HCT116 (cell line): ENCODE data around the gene AGL. TPM values are rescaled to one million over a fixed set of nuclear protein-coding genes. Genes with fewer than 3 reads are reported as not detected.

Experiments
- ATAC-seq: fragments of 200-7000 bp; cut with Tn5 transposase; 2 replicates; pipeline ENCODE4 v1.9.1; 2020; ENCODE audit warnings: mild to moderate bottlenecking, moderate library complexity
- BruUV-seq: library from RNA; stranded (reverse); fragments of 400-500 nt; replicated peaks from 2 replicates; lab custom pipeline; 2021; lab: Mats Ljungman, UMichigan
- CTCF ChIA-PET: fragments of 300-600 bp; sonication (Branson Sonifier 250); formaldehyde crosslinking; loops from one replicate; lab custom pipeline; 2021; ENCODE audit warnings: antibody characterized with exemption; lab: Charles Lee
- POLR2A ChIA-PET: fragments of 300-600, 350-600 bp; sonication (Branson Sonifier 250); formaldehyde crosslinking; loops from one replicate; lab custom pipeline; 2021; ENCODE audit warnings: antibody characterized with exemption; lab: Charles Lee
- RAD21 ChIA-PET, 2 experiments: fragments of 300-600 bp; sonication (Branson Sonifier 250); formaldehyde crosslinking; loops; one replicate each; lab custom pipeline; 2023; ENCODE audit warnings: low total read pairs in 2 of 2; ENCODE audit not compliant: uncharacterized antibody in 2 of 2, unreplicated experiment in 2 of 2, low non-redundant PET in 1 of 2; lab: Charles Lee
- DNase-seq: peaks from one replicate; pipeline ENCODE4 v3.0.0-alpha.2; 2010; ENCODE audit warnings: low read depth, low spot score
- H2AFZ ChIP-seq: fragments of 200-600 bp; shearing (Covaris generic), sonication (generic); 2 replicates; pipeline ENCODE4 v1.6.1; 2017; ENCODE audit warnings: low read depth, mixed run types, mixed read lengths, antibody characterized with exemption, low read length; ENCODE audit not compliant: poor library complexity, severe bottlenecking
- H3K27ac ChIP-seq: 2 replicates; pipeline ENCODE4 v1.5.1; 2012; ENCODE audit warnings: low read depth, low read length
- H3K27me3 ChIP-seq: fragments of 200-600 bp; sonication (generic); 2 replicates; pipeline ENCODE4 v1.6.1; 2016; ENCODE audit warnings: mixed run types, low read length, mixed read lengths; ENCODE audit not compliant: insufficient read depth
- H3K36me3 ChIP-seq, 2 experiments: fragments of 200-500 bp in 1 of 2; fragments of 200-600 bp in 1 of 2; sonication (Bioruptor generic) in 1 of 2; sonication (generic) in 1 of 2; 2 replicates each; pipeline versions ENCODE4 v1.5.1 to v1.6.1; 2014 to 2016; ENCODE audit warnings: low read length in 2 of 2, inconsistent platforms in 1 of 2, mixed read lengths in 1 of 2, mixed run types in 1 of 2; ENCODE audit not compliant: insufficient read depth in 2 of 2, control insufficient read depth in 1 of 2
- H3K4me1 ChIP-seq, 2 experiments: fragments of 200-600 bp in 1 of 2; sonication (generic) in 1 of 2; 2 replicates each; pipeline versions ENCODE4 v1.5.1 to v1.6.1; 2012 to 2017; ENCODE audit warnings: low read length in 2 of 2, inconsistent platforms in 1 of 2, mild to moderate bottlenecking in 1 of 2, mixed read lengths in 1 of 2, mixed run types in 1 of 2, moderate library complexity in 1 of 2; ENCODE audit not compliant: insufficient read depth in 2 of 2, control insufficient read depth in 1 of 2
- H3K4me2 ChIP-seq: fragments of 200-600 bp; sonication (generic); 2 replicates; pipeline ENCODE4 v1.6.1; 2017; ENCODE audit warnings: mixed run types, low read length, mixed read lengths
- H3K4me3 ChIP-seq, 2 experiments: fragments of 200-600 bp in 1 of 2; sonication (generic) in 1 of 2; replicated peaks in 1 of 2; 2 replicates each; pipeline ENCODE4 v1.5.1; 2011 to 2016; ENCODE audit warnings: low read length in 2 of 2, control low read depth in 1 of 2, low read depth in 1 of 2, mild to moderate bottlenecking in 1 of 2, mixed read lengths in 1 of 2, mixed run types in 1 of 2
- H3K79me2 ChIP-seq: fragments of 200-600 bp; sonication (generic); 2 replicates; pipeline ENCODE4 v1.6.1; 2017; ENCODE audit warnings: mild to moderate bottlenecking, mixed run types, low read length, moderate library complexity, mixed read lengths; ENCODE audit not compliant: insufficient read depth
- H3K9ac ChIP-seq: fragments of 200-600 bp; sonication (generic); 2 replicates; pipeline ENCODE4 v1.6.1; 2016; ENCODE audit warnings: low read length, mixed read lengths
- H3K9me2 ChIP-seq: fragments of 200-600 bp; sonication (generic), shearing (Covaris generic); 2 replicates; pipeline ENCODE4 v1.6.1; 2017; ENCODE audit warnings: mixed run types, mild to moderate bottlenecking, moderate library complexity; ENCODE audit not compliant: insufficient read depth
- H3K9me3 ChIP-seq, 2 experiments: fragments of 200-500 bp in 1 of 2; fragments of 200-600 bp in 1 of 2; sonication (Bioruptor generic) in 1 of 2; sonication (generic) in 1 of 2; 2 replicates each; pipeline ENCODE4 v1.6.1; 2014 to 2017; ENCODE audit warnings: low read length in 2 of 2, mixed read lengths in 2 of 2, inconsistent platforms in 1 of 2, low read depth in 1 of 2, mild to moderate bottlenecking in 1 of 2, mixed run types in 1 of 2, moderate library complexity in 1 of 2; ENCODE audit not compliant: control insufficient read depth in 1 of 2, insufficient read depth in 1 of 2
- H4K20me1 ChIP-seq: fragments of 200-600 bp; sonication (generic), shearing (Covaris generic); 2 replicates; pipeline ENCODE4 v1.6.1; 2017; ENCODE audit warnings: mixed run types, mild to moderate bottlenecking, moderate library complexity; ENCODE audit not compliant: insufficient read depth
- CBX3 ChIP-seq: IDR thresholded peaks from 2 replicates; pipeline ENCODE4 v1.6.1; 2012; ENCODE audit warnings: low read depth
- EGR1 ChIP-seq: IDR thresholded peaks from 2 replicates; pipeline ENCODE4 v1.6.1; 2012; ENCODE audit warnings: low read depth
- ELF1 ChIP-seq: IDR thresholded peaks from 2 replicates; pipeline ENCODE4 v1.6.1; 2012; ENCODE audit warnings: low read depth, borderline replicate concordance
- EZH2phosphoT487 ChIP-seq: fragments of 200-600 bp; IDR thresholded peaks from 2 replicates; pipeline ENCODE4 v1.6.1; 2018; ENCODE audit warnings: antibody characterized with exemption, borderline replicate concordance
- FOSL1 ChIP-seq: IDR thresholded peaks from 2 replicates; pipeline ENCODE4 v1.6.1; 2012; ENCODE audit warnings: low read depth
- POLR2A ChIP-seq: IDR thresholded peaks from 2 replicates; pipeline ENCODE4 v1.7.0; 2011; ENCODE audit warnings: borderline replicate concordance; ENCODE audit not compliant: insufficient read depth, insufficient read length; ENCODE audit errors: extremely low read depth
- POLR2AphosphoS5 ChIP-seq: IDR thresholded peaks from 2 replicates; pipeline ENCODE4 v1.6.1; 2011; ENCODE audit warnings: mild to moderate bottlenecking, low read depth, low read length, moderate library complexity
- SP1 ChIP-seq: IDR thresholded peaks from 2 replicates; pipeline ENCODE4 v1.6.1; 2012; ENCODE audit warnings: low read depth
- ZNF274 ChIP-seq: fragments of 200-500 bp; sonication (Bioruptor generic); IDR thresholded peaks from 2 replicates; pipeline ENCODE4 v1.6.1; 2014; ENCODE audit warnings: mild to moderate bottlenecking, low read depth, low read length, inconsistent platforms
- intact Hi-C: fragments of 100-400 bp; cut with micrococcal nuclease; formaldehyde crosslinking; loops from 2 replicates; pipeline ENCODE4 v1.10.0; 2022
- total RNA-seq: library from RNA; stranded (reverse); gene quantifications from one replicate; pipeline ENCODE4 v1.2.1, GENCODE V29; 2021; ENCODE audit not compliant: unreplicated experiment
- TF ChIP-seq, protein P1 (sequence below): IDR thresholded peaks from 2 replicates; pipeline ENCODE4 v1.6.1; 2012; ENCODE audit warnings: low read depth
- TF ChIP-seq, protein P2 (sequence below): IDR thresholded peaks from 2 replicates; pipeline ENCODE4 v1.6.1; 2011; ENCODE audit warnings: mild to moderate bottlenecking, low read length, moderate library complexity; ENCODE audit not compliant: insufficient replicate concordance; ENCODE audit errors: extremely low read depth
- TF ChIP-seq, protein P3 (sequence below), 3 experiments: fragments of 200-600 bp in 1 of 3; sonication (generic) in 1 of 3; IDR thresholded peaks in 2 of 3; conservative IDR thresholded peaks in 1 of 3; 2 replicates each; pipeline ENCODE4 v1.5.1; 2012 to 2017; ENCODE audit warnings: low read depth in 2 of 3, low read length in 2 of 3, antibody characterized with exemption in 1 of 3, borderline replicate concordance in 1 of 3, control low read depth in 1 of 3, mild to moderate bottlenecking in 1 of 3, mixed read lengths in 1 of 3, mixed run types in 1 of 3, moderate library complexity in 1 of 3; ENCODE audit not compliant: insufficient read depth in 1 of 3

AGL gene
- total RNA-seq, 1 experiment from 2014 or later, result 19.4 TPM

DNA sequence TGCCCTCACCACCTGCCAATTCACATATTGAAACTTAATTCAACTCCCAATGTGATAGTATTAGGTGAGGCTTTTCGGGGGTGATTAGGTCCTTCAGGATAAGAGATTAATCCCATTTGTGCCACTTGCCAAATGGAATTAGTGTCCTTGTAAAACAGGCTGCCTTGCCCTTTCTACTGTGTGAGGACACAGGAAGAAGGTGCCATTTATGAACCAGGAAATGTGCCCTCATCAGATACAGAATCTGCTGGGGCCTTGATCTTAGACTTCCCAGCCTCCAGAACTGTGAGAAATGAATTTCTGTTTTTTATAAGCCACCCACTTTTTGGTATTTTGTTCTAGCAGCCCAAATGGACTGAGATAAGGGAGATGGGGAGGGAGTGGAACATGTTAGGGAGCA, 39.1 kb upstream of the AGL start:
- Histone ChIP-seq H4K20me1 (no peaks in the 10 kb centered on the region), H3K9me3 (no peaks in the 10 kb centered on the region), H3K4me1 (peaks cover 0 to 11% of the 10 kb centered on the region in 2 experiments; a peak in 2 of 4 replicates), H3K9ac (no peak overlapping the region), H3K36me3 (no peaks in the 10 kb centered on the region), H2AFZ (no peak overlapping the region), H3K4me3 (no peak overlapping the region), H3K9me2 (no peaks in the 10 kb centered on the region), H3K79me2 (no peaks in the 10 kb centered on the region), H3K27ac (no peak overlapping the region)
- POLR2A ChIA-PET, result no interaction called here
- CTCF ChIA-PET, result no interaction called here
- ATAC-seq, result no peak
- intact Hi-C loops, result no loop called here
- BruUV-seq, result no TSS peak
- DNase-seq, result no peak
- RAD21 ChIA-PET, result no interaction called here
- TF ChIP-seq, protein P1, sequence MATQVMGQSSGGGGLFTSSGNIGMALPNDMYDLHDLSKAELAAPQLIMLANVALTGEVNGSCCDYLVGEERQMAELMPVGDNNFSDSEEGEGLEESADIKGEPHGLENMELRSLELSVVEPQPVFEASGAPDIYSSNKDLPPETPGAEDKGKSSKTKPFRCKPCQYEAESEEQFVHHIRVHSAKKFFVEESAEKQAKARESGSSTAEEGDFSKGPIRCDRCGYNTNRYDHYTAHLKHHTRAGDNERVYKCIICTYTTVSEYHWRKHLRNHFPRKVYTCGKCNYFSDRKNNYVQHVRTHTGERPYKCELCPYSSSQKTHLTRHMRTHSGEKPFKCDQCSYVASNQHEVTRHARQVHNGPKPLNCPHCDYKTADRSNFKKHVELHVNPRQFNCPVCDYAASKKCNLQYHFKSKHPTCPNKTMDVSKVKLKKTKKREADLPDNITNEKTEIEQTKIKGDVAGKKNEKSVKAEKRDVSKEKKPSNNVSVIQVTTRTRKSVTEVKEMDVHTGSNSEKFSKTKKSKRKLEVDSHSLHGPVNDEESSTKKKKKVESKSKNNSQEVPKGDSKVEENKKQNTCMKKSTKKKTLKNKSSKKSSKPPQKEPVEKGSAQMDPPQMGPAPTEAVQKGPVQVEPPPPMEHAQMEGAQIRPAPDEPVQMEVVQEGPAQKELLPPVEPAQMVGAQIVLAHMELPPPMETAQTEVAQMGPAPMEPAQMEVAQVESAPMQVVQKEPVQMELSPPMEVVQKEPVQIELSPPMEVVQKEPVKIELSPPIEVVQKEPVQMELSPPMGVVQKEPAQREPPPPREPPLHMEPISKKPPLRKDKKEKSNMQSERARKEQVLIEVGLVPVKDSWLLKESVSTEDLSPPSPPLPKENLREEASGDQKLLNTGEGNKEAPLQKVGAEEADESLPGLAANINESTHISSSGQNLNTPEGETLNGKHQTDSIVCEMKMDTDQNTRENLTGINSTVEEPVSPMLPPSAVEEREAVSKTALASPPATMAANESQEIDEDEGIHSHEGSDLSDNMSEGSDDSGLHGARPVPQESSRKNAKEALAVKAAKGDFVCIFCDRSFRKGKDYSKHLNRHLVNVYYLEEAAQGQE, result no peak
- TF ChIP-seq POLR2A, result no peak
- TF ChIP-seq, all 23 proteins: peak for 0
- H3K27me3 ChIP-seq, result no peaks in the 10 kb centered on the region
- H3K4me2 ChIP-seq, result no peak overlapping the region

DNA sequence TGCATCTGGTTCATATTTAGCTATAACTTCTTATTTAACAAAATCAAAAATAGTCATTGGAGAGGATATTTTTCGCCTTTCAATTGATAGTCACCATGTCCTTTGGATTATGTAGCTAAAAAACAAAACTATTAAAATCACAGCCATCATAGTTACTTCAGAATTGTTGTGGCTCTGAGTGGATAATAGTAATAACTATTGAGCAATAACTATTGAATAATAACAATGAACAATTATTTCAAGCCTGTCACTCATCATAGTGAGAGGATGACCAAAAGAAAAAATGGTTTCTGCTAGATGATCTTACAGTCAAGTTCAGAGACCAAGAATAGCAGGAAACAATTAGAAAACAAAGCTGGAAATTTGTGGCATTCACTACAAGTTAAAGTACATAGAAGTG, 38.4 kb upstream of the AGL start:
- no peak overlapping the region for H3K9ac ChIP-seq
- peaks cover 0 to 11% of the 10 kb centered on the region in 2 experiments; a peak in 2 of 4 replicates for H3K4me1 ChIP-seq
- no peaks in the 10 kb centered on the region for H4K20me1 ChIP-seq
- no peak overlapping the region for H3K4me3 ChIP-seq
- intact Hi-C loops, result no loop called here
- H3K36me3 ChIP-seq, result no peaks in the 10 kb centered on the region
- no peak overlapping the region for H2AFZ ChIP-seq
- ChIA-PET RAD21 (no interaction called here), CTCF (interaction anchor here (1.4 to 1.7 kb wide), 2 partner anchors 648 to 1057 kb away, joined by 4 read pairs; no protein-coding TSS in a partner anchor), POLR2A (no interaction called here)
- no peak overlapping the region for H3K4me2 ChIP-seq
- H3K27ac ChIP-seq, result no peak overlapping the region
- no peak for ATAC-seq
- H3K79me2 ChIP-seq, result no peaks in the 10 kb centered on the region
- H3K9me3 ChIP-seq, result no peaks in the 10 kb centered on the region
- H3K9me2 ChIP-seq, result no peaks in the 10 kb centered on the region
- TF ChIP-seq, protein P2, sequence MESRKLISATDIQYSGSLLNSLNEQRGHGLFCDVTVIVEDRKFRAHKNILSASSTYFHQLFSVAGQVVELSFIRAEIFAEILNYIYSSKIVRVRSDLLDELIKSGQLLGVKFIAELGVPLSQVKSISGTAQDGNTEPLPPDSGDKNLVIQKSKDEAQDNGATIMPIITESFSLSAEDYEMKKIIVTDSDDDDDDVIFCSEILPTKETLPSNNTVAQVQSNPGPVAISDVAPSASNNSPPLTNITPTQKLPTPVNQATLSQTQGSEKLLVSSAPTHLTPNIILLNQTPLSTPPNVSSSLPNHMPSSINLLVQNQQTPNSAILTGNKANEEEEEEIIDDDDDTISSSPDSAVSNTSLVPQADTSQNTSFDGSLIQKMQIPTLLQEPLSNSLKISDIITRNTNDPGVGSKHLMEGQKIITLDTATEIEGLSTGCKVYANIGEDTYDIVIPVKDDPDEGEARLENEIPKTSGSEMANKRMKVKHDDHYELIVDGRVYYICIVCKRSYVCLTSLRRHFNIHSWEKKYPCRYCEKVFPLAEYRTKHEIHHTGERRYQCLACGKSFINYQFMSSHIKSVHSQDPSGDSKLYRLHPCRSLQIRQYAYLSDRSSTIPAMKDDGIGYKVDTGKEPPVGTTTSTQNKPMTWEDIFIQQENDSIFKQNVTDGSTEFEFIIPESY, result no peak
- TF ChIP-seq FOSL1, result no peak
- TF ChIP-seq POLR2AphosphoS5, result no peak
- TF ChIP-seq, protein P3, sequence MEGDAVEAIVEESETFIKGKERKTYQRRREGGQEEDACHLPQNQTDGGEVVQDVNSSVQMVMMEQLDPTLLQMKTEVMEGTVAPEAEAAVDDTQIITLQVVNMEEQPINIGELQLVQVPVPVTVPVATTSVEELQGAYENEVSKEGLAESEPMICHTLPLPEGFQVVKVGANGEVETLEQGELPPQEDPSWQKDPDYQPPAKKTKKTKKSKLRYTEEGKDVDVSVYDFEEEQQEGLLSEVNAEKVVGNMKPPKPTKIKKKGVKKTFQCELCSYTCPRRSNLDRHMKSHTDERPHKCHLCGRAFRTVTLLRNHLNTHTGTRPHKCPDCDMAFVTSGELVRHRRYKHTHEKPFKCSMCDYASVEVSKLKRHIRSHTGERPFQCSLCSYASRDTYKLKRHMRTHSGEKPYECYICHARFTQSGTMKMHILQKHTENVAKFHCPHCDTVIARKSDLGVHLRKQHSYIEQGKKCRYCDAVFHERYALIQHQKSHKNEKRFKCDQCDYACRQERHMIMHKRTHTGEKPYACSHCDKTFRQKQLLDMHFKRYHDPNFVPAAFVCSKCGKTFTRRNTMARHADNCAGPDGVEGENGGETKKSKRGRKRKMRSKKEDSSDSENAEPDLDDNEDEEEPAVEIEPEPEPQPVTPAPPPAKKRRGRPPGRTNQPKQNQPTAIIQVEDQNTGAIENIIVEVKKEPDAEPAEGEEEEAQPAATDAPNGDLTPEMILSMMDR (IDR thresholded peaks at IDR 0.05 in 2 of 3, conservative IDR thresholded peaks at IDR 0.05 in 1 of 3; ENCODE audit: borderline replicate concordance in 1 of 3, insufficient read depth in 1 of 3, low read depth in 2 of 3, low read length in 2 of 3), result no peak
- no peak for TF ChIP-seq SP1
- no peak for TF ChIP-seq CBX3
- TF ChIP-seq EZH2phosphoT487, result no peak
- no peak for TF ChIP-seq EGR1
- no peak for TF ChIP-seq ELF1
- TF ChIP-seq ZNF274, result no peak
- DNase-seq, result no peak
- H3K27me3 ChIP-seq, result no peaks in the 10 kb centered on the region
- BruUV-seq, result no TSS peak
